C4-2B (cell line): ENCODE measurements around the gene RALA.

Experiments used
- ZFX ChIP-seq: fragments of 450-650 bp; IDR thresholded peaks from 2 replicates; pipeline ENCODE4 v1.6.1; 2017
- TF ChIP-seq, protein P1 (sequence below): fragments of 450-650 bp; conservative IDR thresholded peaks from 2 replicates; pipeline ENCODE4 v1.5.1; 2017; ENCODE audit warnings: mild to moderate bottlenecking

DNA sequence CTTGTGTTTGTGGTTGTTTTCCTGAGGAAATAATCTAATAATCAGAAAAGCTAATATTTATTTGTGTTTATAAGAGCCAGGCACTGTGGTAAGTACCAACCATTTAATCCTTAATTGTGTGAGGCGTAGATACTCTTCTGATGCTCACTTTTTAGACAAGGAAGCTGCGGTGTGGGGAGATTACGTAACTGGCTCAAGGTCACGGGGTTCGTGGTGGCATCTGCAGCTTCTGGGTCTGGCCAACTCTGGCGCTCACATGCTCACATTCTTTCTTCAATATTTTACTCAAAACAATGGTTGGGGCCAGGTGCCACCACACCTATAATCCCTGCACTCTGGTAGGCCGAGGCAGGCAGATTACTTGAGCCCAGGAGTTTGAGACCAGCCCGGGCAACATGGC lies 77.6 kb downstream of the RALA start:
- TF ChIP-seq, protein P1, sequence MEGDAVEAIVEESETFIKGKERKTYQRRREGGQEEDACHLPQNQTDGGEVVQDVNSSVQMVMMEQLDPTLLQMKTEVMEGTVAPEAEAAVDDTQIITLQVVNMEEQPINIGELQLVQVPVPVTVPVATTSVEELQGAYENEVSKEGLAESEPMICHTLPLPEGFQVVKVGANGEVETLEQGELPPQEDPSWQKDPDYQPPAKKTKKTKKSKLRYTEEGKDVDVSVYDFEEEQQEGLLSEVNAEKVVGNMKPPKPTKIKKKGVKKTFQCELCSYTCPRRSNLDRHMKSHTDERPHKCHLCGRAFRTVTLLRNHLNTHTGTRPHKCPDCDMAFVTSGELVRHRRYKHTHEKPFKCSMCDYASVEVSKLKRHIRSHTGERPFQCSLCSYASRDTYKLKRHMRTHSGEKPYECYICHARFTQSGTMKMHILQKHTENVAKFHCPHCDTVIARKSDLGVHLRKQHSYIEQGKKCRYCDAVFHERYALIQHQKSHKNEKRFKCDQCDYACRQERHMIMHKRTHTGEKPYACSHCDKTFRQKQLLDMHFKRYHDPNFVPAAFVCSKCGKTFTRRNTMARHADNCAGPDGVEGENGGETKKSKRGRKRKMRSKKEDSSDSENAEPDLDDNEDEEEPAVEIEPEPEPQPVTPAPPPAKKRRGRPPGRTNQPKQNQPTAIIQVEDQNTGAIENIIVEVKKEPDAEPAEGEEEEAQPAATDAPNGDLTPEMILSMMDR, result no peak
- no peak for TF ChIP-seq ZFX
